Measurements from ENCODE around the gene SPEF2. TPM values are rescaled to one million over a fixed set of nuclear protein-coding genes. Genes with fewer than 3 reads are reported as not detected.

Gene SPEF2
- total and polyA plus RNA-seq, 2 of the 13 experiments (the other 11 are each of a cell fraction or from before 2014, with no cell fraction given): 1.5 to 2.3 TPM

- no peak for TF ChIP-seq MNT (IDR thresholded peaks at IDR 0.05)
These were observed 60.2 kb downstream of the SPEF2 start (continued) for GRCh38 chr5:35677878-35678277.

- Histone ChIP-seq H3K4me1 (ENCODE audit: insufficient read depth, low read length) (no peaks in the 10 kb centered on the region), H3K27me3 (ENCODE audit: control insufficient read depth in 1 of 2, insufficient read depth in 2 of 2, low read length in 2 of 2) (no peaks in the 10 kb centered on the region), H3K79me2 (ENCODE audit: insufficient read depth, low read length) (no peaks in the 10 kb centered on the region), H3K27ac (ENCODE audit: extremely low read length, insufficient read depth, low read length) (no peak overlapping the region), H3K4me3 (replicated peaks in 1 of 3; ENCODE audit: insufficient read depth in 1 of 3, low read depth in 2 of 3, low read length in 3 of 3) (no peak overlapping the region), H3K4me2 (ENCODE audit: low read depth, low read length) (no peak overlapping the region), H4K20me1 (ENCODE audit: insufficient read depth, low read length) (no peaks in the 10 kb centered on the region), H2AFZ (ENCODE audit: low read length) (no peak overlapping the region), H3K9ac (ENCODE audit: insufficient read depth, low read depth, low read length) (no peak overlapping the region), H3K9me3 (ENCODE audit: low read length) (no peaks in the 10 kb centered on the region), H3K36me3 (replicated peaks in 1 of 2; ENCODE audit: control insufficient read depth in 1 of 2, insufficient read depth in 2 of 2, low read length in 2 of 2) (no peaks in the 10 kb centered on the region)
- no peak for ATAC-seq
- no peak for FAIRE-seq
- BruUV-seq (replicated peaks): no TSS peak
- intact Hi-C loops (cut with micrococcal nuclease; ENCODE audit: unreplicated experiment): no loop called here
- TF ChIP-seq ZNF367 (CRISPR knock-in tag; IDR thresholded peaks at IDR 0.05; ENCODE audit: borderline replicate concordance): no peak
- no peak for TF ChIP-seq ZNF737 (CRISPR knock-in tag; IDR thresholded peaks at IDR 0.05; ENCODE audit: borderline replicate concordance)
- TF ChIP-seq CAMTA2 (CRISPR knock-in tag; IDR thresholded peaks at IDR 0.05; ENCODE audit: borderline replicate concordance): no peak
- no peak for TF ChIP-seq TSC22D2 (CRISPR knock-in tag; IDR thresholded peaks at IDR 0.05; ENCODE audit: borderline replicate concordance)
- TF ChIP-seq ZNF747 (CRISPR knock-in tag; IDR thresholded peaks at IDR 0.05; ENCODE audit: borderline replicate concordance): no peak
- no peak for TF ChIP-seq ZNF34 (CRISPR knock-in tag; IDR thresholded peaks at IDR 0.05; ENCODE audit: borderline replicate concordance)
- in situ Hi-C loops (cut with HindIII; ENCODE audit: extremely low pct_ligation_motif_present, low pct_unique_long_range_greater_than_20kb): no loop called here
- ChIA-PET POLR2A (no interaction called here), CTCF (ENCODE audit: low intra/inter-chr PET ratio, low total read pairs) (no interaction called here)
- WGBS (ENCODE audit: low lambda C conversion rate): 64% methylated on average over 3 of the region's 3 CpGs
- DNase-seq (ENCODE audit: low spot score): no peak
These were observed 61.0 kb downstream of the SPEF2 start for GRCh38 chr5:35678661-35679060.
